CD4-positive, alpha-beta T cell treated with Interleukin-6 at 100 ng/mL for 8 hours (primary cell): Measurements from ENCODE around the gene TBL1XR1.
A peak's percentile ranks its signal among the peaks of the same experiment; 100 is the strongest.

ENCODE experiments used
- DNase-seq: peaks from one replicate; pipeline ENCODE4 v3.0.0-alpha.2; 2020; ENCODE audit warnings: mixed read lengths, low spot score

Gene TBL1XR1

DNA sequence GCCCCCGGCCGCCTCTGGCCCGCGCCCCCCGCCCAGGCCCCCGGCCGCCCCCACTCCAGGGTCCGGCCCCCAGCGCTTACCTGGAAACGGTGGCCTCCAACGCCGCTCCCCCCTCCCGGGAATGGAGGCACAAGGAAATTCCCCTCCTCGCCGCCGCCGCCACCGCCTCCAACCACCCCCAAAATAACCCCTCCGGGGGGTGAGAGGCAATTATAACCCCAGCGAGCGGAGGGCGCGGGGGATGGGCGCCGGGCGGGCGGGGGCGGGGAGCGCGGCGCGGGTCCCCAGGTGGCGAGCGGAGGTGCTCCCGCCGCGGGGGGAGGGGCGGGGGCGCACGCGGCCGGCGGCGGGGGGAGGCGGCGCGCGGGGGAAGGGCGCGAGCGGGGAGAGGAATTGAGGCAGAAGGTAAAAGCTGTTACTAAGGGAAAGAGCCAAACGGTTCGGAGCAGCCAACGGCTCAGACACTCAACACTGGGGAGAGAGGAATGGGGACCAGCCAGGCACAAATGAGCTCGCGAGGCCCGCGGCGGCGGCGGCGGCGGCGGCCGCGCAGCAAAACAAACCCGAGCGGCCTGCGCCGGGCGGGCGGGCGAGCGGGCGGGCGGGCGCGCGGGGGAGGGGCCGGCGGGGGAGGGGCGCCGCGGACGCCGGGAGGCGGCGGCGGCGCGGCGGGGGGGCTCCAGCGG, at the start of gene TBL1XR1:
Gene TBL1XR1, minus strand, starts transcription at position 442 of the 686 bp plus-strand sequence. CDS start 132,505 bp downstream, outside the sequence.
- peak; percentile 91 for DNase-seq

GRCh38 chr3:177245250-177245649, 48.0 kb upstream of the TBL1XR1 start:
- DNase-seq: no peak

- no peak for DNase-seq
These were observed 47.3 kb upstream of the TBL1XR1 start for GRCh38 chr3:177244606-177245005.

GRCh38 chr3:177238686-177239216, 41.5 kb upstream of the TBL1XR1 start:
- DNase-seq: no peak

- no peak for DNase-seq
These were observed 39.9 kb upstream of the TBL1XR1 start for GRCh38 chr3:177237206-177237605.

GRCh38 chr3:177236704-177237103, 39.4 kb upstream of the TBL1XR1 start:
- DNase-seq: no peak

- no peak for DNase-seq
These were observed 36.8 kb upstream of the TBL1XR1 start for GRCh38 chr3:177234121-177234520.

DNA sequence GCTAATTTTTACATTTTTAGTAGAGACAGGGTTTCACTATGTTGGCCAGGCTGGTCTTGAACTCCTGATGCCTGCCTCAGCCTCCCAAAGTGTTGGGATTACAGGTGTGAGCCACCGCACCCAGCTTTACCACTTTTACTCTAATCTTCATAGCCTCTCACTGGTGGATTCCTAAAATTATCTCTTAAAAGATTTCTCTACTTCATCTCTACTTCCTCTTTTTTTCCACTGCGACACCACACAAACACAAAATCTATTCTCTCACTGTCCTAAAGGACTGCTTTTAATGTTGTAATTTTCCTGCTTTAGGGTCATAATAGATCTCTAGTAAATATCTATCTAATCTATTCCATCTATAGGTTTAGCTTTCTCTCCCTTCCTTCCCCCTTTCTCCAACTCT, 34.0 kb upstream of the TBL1XR1 start:
- no peak for DNase-seq

- DNase-seq: no peak
These were observed 33.4 kb upstream of the TBL1XR1 start for GRCh38 chr3:177230641-177231040.

- no peak for DNase-seq
These were observed 32.5 kb upstream of the TBL1XR1 start for GRCh38 chr3:177229791-177230190.

DNA sequence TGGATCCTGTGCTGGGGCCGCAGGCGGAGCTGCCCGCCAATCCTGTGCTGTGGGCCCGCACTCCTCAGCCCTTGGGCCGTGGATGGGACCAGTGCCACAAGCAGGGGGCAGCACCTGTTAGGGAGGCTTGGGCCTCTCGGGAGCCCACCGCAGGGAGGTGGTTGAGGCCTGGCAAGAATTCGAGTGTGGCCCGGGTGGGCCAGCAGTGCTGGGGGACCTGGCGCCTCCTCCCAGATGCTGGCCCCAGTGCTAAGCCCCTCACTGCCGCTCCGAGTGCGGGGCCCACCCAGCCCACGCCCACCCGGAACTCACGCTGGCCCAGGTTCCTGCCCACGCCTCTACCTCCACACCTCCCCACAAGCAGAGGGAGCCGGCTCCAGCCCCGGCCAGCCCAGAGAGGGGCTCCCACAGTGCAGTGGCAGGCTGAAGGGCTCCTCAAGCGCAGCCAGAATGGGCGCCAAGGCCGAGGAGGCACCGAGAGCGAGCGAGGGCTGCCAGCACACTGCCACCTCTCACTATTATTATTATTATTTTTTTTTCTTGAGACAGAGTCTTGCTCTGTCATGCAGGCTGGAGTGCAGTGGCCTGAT, 31.4 kb upstream of the TBL1XR1 start:
- DNase-seq: no peak

DNA sequence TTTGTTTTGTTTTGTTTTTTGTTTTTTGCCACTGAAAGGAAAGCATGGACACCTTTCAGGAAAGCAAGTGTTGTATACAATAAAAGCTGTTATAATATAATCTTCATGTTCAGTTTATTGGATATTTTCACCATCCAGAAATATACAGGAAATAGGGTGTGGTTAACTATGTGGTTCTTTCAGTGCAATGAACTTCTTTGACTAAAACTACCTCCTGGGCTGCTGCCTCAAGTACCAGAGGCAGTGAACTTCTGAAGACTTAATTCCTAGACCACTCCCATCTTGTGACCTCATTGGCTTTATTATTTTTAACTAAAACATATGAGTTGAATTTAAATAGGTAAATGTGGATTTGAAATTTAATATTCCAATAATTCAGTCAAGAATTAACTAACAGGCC, 27.1 kb upstream of the TBL1XR1 start:
- peak; percentile 25 for DNase-seq

DNA sequence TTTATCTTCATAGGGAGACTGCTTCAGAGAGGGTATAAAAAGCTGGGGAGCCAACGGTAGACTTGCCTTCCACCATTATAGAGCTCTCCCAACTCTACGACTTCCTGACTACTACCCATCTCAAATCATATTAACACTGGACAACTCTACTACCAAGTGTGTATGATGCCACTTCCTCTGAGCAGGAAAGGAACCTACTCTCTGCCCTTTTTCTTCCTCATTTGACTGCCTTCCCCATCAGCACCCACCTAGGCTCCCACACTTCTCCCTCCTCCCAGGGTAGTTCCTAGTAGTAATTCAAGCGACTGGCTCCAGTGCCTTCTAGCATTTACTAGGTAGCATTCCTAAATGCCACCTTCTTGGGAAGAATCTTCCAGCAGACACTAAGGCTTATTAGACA, 24.5 kb upstream of the TBL1XR1 start:
- DNase-seq: no peak

DNA sequence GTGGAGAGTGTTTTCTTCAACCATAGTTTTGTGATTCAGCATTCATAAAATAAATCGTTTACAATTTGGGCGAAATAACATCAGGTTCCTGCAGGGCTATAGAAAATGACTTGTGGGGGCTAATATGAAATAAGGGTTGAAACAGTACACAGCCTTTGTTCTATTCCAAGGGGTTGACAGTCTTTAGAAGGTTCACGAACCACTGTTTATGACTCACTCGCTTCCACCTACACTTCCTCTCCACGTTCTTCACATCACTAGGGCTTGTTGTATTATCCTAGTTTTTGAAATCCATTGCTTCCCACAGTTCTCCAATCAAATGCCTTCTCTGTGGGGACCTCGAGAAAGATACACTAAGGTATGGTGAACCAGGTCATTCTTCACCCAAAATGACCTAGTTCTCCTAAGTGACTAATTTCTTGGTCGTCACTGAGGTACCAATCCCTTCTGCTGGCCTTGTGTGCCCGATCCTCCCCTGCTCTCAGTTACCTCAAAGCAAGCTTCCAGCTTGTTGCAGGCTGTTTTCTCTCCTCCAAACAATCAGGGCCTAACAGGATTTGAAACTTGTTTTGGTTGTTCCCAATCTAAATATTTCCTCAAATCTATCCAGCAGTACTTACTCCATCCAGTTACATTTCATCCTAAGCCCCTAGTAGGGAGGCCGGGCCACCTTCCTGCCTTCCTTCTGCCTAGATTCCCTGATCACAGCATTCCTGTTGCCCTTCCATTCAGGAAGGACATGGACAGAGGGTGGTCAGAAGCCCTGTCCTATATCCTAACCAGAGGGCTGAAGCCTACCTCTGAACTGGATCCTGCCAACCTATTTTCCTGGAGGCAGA, 23.1 kb upstream of the TBL1XR1 start:
- DNase-seq: no peak

GRCh38 chr3:177213801-177214535, 16.7 kb upstream of the TBL1XR1 start:
- no peak for DNase-seq

DNA sequence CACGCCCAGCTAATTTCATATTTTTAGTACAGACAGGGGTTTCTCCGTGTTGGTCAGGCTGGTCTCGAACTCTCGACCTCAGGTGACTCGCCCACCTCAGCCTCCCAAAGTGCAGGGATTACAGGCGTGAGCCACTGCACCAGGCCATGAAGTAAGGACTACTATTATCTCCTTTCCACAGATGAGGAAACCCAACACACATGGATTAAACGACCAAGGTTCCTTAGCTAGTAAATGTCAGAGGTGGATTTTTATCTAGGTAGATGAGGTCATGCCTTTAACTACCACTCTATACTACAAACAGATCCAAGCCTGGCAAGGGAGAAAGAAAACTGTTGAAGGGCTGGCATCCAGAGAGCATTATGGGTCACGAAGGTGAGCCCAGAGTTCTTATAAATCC, 15.5 kb upstream of the TBL1XR1 start:
- no peak for DNase-seq

- no peak for DNase-seq
These were observed 15.0 kb upstream of the TBL1XR1 start for GRCh38 chr3:177212278-177212610.

DNA sequence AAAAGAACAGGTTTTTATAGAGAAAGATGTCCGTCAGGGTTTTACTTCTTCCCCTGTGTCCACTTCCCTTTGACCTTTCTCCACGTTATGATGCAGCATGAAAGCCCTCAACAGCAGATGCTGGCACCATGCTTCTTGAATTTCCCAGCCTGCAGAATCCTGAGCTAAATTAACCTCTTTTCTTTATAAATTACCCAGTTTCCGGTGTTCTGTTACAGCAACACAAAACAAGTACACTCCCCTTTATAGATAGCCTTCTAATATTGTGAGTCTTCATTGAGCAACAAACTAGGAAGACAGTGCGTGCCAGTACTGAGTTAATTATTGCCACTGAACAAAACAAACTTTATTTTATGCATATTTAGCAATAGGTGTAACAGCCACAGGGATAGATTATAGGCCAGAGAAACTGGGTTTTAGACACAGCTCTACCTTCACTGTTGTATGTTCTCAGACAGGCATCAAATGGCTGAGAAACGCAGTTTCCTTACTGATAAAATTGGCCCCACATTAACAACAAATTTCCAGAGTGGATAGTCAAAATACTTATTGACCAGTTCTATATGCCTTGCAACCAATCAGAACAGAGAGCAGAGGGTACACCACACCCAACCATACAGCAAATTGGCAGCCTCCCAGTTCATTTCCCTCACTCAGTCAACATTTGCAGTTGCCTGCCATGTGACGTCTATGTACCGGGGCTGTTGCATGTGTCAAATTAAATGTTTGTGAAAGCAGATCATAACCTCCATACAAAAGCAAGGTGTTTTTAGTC, 14.4 kb upstream of the TBL1XR1 start:
- DNase-seq: no peak

- no peak for DNase-seq
These were observed 13.6 kb upstream of the TBL1XR1 start for GRCh38 chr3:177210744-177211502.

- no peak for DNase-seq
These were observed 12.2 kb upstream of the TBL1XR1 start for GRCh38 chr3:177209509-177209908.

GRCh38 chr3:177208781-177209180, 11.5 kb upstream of the TBL1XR1 start:
- DNase-seq: no peak
